Breast epithelium (tissue), 4 donors: ENCODE data around the gene KRTAP10-5. TPM values are rescaled to one million over a fixed set of nuclear protein-coding genes. Genes with fewer than 3 reads are reported as not detected.
"Not testable (repeated sequence)": the region's sequence is repeated elsewhere in the genome, so short reads cannot be mapped to it uniquely, and the experiment has no call there.

Source experiments
- DNase-seq, 2 donors: peaks; one replicate each; pipeline ENCODE4 v3.0.0-alpha.2; 2019; ENCODE audit warnings: low spot score in 2 of 2
- H3K27ac ChIP-seq, 2 donors: fragments of 200-600 bp; sonication (generic) in 1 of 2; one replicate each; pipeline ENCODE4 v1.5.1; 2016 to 2019; ENCODE audit warnings: mild to moderate bottlenecking in 1 of 2
- H3K27me3 ChIP-seq, 2 donors: fragments of 200-600 bp; sonication (generic) in 1 of 2; one replicate each; pipeline versions ENCODE4 v1.5.1 to v1.6.0; 2017 to 2019; ENCODE audit warnings: control low read depth in 1 of 2, mild to moderate bottlenecking in 1 of 2
- H3K36me3 ChIP-seq: fragments of 200-600 bp; one replicate; pipeline ENCODE4 v1.5.1; 2019
- H3K4me1 ChIP-seq, 2 donors: fragments of 200-600 bp; sonication (generic); one replicate each; pipeline ENCODE4 v1.5.1; 2016 to 2019; ENCODE audit warnings: control low read depth in 1 of 2
- H3K4me3 ChIP-seq, 3 donors: fragments of 200-600 bp; sonication (generic); 1 replicate in 2 of 3; 2 replicates in 1 of 3; pipeline ENCODE4 v1.5.1; 2016 to 2019; ENCODE audit warnings: mild to moderate bottlenecking in 3 of 3, moderate library complexity in 2 of 3
- H3K9me3 ChIP-seq, 2 donors: fragments of 200-600 bp; sonication (generic) in 1 of 2; one replicate each; pipeline ENCODE4 v1.5.1; 2016 to 2019; ENCODE audit warnings: control low read depth in 1 of 2
- CTCF ChIP-seq, 3 donors: fragments of 450-650 bp; IDR thresholded peaks; one replicate each; pipeline ENCODE4 v1.5.1; 2016 to 2017; ENCODE audit warnings: antibody characterized with exemption in 3 of 3, mild to moderate bottlenecking in 3 of 3, moderate library complexity in 3 of 3
- POLR2A ChIP-seq: fragments of 450-650 bp; IDR thresholded peaks from one replicate; pipeline ENCODE4 v1.6.1; 2016; ENCODE audit warnings: antibody characterized with exemption, mild to moderate bottlenecking, moderate library complexity
- POLR2AphosphoS5 ChIP-seq, 3 donors: sonication (generic); formaldehyde crosslinking; IDR thresholded peaks; one replicate each; pipeline ENCODE4 v1.6.1; 2017; ENCODE audit warnings: antibody characterized with exemption in 3 of 3
- intact Hi-C: fragments of 100-400 bp; cut with DNase I; formaldehyde crosslinking; loops from one replicate; pipeline ENCODE4 v1.15.1; 2023; ENCODE audit warnings: low total_unique reads
- total RNA-seq, 3 donors: library from RNA; depleted of rRNA; stranded (reverse); fragments of >200 nt; gene quantifications; one replicate each; pipeline ENCODE4 v1.1.0, GENCODE V29; 2016

The KRTAP10-5 gene
- total RNA-seq, 3 donors from 2014 or later: not detected

DNA sequence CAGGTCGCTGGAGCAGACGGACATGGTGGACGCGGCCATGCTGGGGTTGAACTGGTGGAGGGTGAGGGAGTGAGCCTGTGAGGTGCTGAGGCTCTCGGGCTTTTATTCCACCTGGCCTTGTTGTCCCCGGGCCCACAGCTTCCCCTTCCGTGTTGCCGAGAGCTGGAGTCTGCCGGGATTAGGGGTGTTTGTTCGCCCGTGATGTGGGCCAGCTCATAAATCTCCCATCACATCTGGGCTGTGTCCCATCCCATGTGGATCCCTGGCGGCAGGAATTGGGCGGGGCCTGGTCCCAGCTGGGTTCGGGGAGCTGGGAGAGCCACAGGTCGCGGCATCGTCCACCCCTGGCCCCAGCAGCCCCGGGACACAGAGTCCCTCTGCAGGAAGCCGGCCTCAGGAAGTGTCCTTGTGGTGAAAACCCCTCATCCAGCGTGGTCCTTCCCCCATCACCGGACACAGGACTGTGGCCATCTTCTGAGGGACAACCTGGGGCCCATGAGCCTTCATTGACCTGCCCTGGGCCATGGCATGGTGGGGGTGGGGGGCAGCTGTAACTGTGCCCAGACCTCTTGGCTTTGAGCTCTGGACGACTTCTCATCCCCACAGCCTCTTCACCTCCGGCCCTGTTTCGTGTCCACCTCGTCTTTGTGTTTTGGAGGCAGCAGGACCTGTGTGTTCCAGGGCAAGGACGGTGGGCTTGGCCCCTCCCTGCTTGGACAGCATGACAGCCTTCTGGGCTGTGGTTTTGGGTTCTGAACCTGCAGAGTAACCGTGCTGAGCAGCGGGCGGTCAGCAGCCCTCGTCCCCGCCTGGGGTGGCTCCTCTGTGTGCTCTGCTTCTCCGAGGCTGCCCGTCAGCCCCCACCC is 12.3 kb upstream of the KRTAP10-5 start, which contains the start of gene KRTAP10-6:
TSS of gene KRTAP10-6 (minus strand) at position 60 of the 866 bp plus-strand sequence. CDS start at position 39, 21 bp downstream.
- no peak for TF ChIP-seq POLR2A
- TF ChIP-seq CTCF (IDR thresholded peaks at IDR 0.05): no peak
- no peak for TF ChIP-seq POLR2AphosphoS5 (IDR thresholded peaks at IDR 0.05)
- DNase-seq: peak in 1 of 2 donors; percentile 49
- intact Hi-C loops: no loop called here
- H3K4me1 ChIP-seq: no peaks in the 10 kb centered on the region
- H3K4me3 ChIP-seq: no peak within 1 kb of the TSS
- H3K9me3 ChIP-seq: no peaks in the 10 kb centered on the region
- H3K27ac ChIP-seq: no peak within 1 kb of the TSS
- H3K27me3 ChIP-seq: peaks cover 0 to 24% of the 10 kb centered on the region in 2 donors
- H3K36me3 ChIP-seq: no peaks in the 10 kb centered on the region

GRCh38 chr21:44591801-44592130 is 11.4 kb upstream of the KRTAP10-5 start:
- DNase-seq, H3K4me3 ChIP-seq, H3K4me1 ChIP-seq, H3K27ac ChIP-seq, H3K9me3 ChIP-seq, intact Hi-C loops, H3K36me3 ChIP-seq: not testable (repeated sequence)
- H3K27me3 ChIP-seq: peaks cover 0 to 24% of the 10 kb centered on the region in 2 donors

GRCh38 chr21:44590897-44591800 is 10.7 kb upstream of the KRTAP10-5 start:
- H3K4me1 ChIP-seq, intact Hi-C loops, H3K36me3 ChIP-seq, H3K4me3 ChIP-seq, H3K9me3 ChIP-seq, H3K27ac ChIP-seq: not testable (repeated sequence)
- DNase-seq: peak in 1 of 2 donors; percentile 24
- H3K27me3 ChIP-seq: peaks cover 0 to 28% of the 10 kb centered on the region in 2 donors

- peaks cover 0 to 32% of the 10 kb centered on the region in 2 donors for H3K27me3 ChIP-seq
- intact Hi-C loops: no loop called here
- no peak for TF ChIP-seq CTCF (IDR thresholded peaks at IDR 0.05)
- TF ChIP-seq POLR2AphosphoS5 (IDR thresholded peaks at IDR 0.05): no peak
- TF ChIP-seq POLR2A: no peak
- H3K4me3 ChIP-seq: no peak overlapping the region
- H3K36me3 ChIP-seq: no peaks in the 10 kb centered on the region
- H3K27ac ChIP-seq: no peak overlapping the region
- DNase-seq: peak in 1 of 2 donors; percentile 47
- H3K4me1 ChIP-seq: no peaks in the 10 kb centered on the region
- peaks cover 0 to 6% of the 10 kb centered on the region in 2 donors for H3K9me3 ChIP-seq
Observed at GRCh38 chr21:44590311-44590721, 9.9 kb upstream of the KRTAP10-5 start.

- peaks cover 0 to 34% of the 10 kb centered on the region in 2 donors for H3K27me3 ChIP-seq
- no peak overlapping the region for H3K27ac ChIP-seq
- intact Hi-C loops: no loop called here
- no peaks in the 10 kb centered on the region for H3K36me3 ChIP-seq
- no peak overlapping the region for H3K4me3 ChIP-seq
- no peak for TF ChIP-seq POLR2A
- no peak for TF ChIP-seq CTCF (IDR thresholded peaks at IDR 0.05)
- TF ChIP-seq POLR2AphosphoS5 (IDR thresholded peaks at IDR 0.05): no peak
- H3K4me1 ChIP-seq: no peaks in the 10 kb centered on the region
- peak in 1 of 2 donors; percentile 43 for DNase-seq
- H3K9me3 ChIP-seq: peaks cover 0 to 6% of the 10 kb centered on the region in 2 donors
Observed at GRCh38 chr21:44589586-44590305, 9.3 kb upstream of the KRTAP10-5 start.
